Measurements from ENCODE around the gene SLC29A3. TPM values are rescaled to one million over a fixed set of nuclear protein-coding genes. Genes with fewer than 3 reads are reported as not detected.

The SLC29A3 gene
- total RNA-seq, 3 donors from 2014 or later = 5.6 to 12.0 (median 6.2) TPM

DNA sequence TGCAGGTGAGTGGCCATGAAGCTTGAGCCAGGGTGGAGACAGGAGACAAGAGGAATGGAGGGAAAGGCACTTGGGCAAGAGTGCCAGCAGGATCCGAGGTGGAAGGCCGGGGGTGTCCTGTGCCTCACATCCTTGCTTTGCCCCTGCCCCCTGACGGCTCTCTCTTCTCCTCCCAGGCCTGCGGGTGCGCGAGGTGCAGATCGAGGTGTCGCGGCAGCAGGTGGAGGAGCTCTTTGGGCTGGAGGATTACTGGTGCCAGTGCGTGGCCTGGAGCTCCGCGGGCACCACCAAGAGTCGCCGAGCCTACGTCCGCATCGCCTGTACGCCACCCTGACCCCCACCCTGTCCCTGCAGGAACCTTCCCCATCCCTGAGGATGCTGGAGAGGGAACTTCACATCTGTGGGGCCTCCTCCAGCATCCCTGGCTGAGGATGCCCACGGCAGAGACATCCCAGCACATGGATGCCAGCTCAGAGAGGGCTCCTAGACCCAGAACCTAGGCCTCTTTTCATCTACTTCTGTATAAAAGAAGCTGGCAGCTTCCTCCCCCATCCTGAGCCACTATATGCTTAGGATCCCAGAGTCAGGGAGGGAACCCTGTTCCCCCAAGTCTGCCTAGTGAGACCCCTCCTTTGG, 34.4 kb upstream of the SLC29A3 start:
- Histone ChIP-seq H3K4me3 (no peak overlapping the region), H3K36me3 (no peaks in the 10 kb centered on the region), H3K4me1 (no peaks in the 10 kb centered on the region), H3K27me3 (no peaks in the 10 kb centered on the region), H3K27ac (no peak overlapping the region), H3K9me3 (no peaks in the 10 kb centered on the region)
- TF ChIP-seq POLR2A (IDR thresholded peaks at IDR 0.05) (no peak), POLR2AphosphoS5 (IDR thresholded peaks at IDR 0.05) (no peak)
- TF ChIP-seq, protein P1, sequence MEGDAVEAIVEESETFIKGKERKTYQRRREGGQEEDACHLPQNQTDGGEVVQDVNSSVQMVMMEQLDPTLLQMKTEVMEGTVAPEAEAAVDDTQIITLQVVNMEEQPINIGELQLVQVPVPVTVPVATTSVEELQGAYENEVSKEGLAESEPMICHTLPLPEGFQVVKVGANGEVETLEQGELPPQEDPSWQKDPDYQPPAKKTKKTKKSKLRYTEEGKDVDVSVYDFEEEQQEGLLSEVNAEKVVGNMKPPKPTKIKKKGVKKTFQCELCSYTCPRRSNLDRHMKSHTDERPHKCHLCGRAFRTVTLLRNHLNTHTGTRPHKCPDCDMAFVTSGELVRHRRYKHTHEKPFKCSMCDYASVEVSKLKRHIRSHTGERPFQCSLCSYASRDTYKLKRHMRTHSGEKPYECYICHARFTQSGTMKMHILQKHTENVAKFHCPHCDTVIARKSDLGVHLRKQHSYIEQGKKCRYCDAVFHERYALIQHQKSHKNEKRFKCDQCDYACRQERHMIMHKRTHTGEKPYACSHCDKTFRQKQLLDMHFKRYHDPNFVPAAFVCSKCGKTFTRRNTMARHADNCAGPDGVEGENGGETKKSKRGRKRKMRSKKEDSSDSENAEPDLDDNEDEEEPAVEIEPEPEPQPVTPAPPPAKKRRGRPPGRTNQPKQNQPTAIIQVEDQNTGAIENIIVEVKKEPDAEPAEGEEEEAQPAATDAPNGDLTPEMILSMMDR (IDR thresholded peaks at IDR 0.05) = no peak
- no peak for DNase-seq (ENCODE audit: low spot score in 2 of 2)
- intact Hi-C loops (cut with DNase I; ENCODE audit: low total_unique reads) = no loop called here

DNA sequence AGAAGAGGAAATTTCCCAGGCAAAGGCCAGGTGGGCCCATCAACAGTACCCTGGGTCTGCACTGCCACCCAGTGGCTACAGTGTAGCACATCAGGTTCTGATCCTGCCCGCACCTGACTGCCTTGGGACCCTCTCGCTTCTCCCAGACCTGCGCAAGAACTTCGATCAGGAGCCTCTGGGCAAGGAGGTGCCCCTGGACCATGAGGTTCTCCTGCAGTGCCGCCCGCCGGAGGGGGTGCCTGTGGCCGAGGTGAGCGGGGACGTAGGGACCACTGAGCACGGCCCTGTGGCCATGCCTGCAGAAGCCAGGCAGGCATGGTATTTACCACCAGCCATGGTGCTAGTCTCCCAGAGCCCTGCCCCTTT, 33.9 kb upstream of the SLC29A3 start:
- Histone ChIP-seq H3K27ac (no peak overlapping the region), H3K4me1 (no peaks in the 10 kb centered on the region), H3K4me3 (no peak overlapping the region), H3K27me3 (no peaks in the 10 kb centered on the region), H3K36me3 (no peaks in the 10 kb centered on the region), H3K9me3 (no peaks in the 10 kb centered on the region)
- intact Hi-C loops (cut with DNase I; ENCODE audit: low total_unique reads) = no loop called here
- TF ChIP-seq, protein P1 (IDR thresholded peaks at IDR 0.05) = peak in 2 of 3 donors; percentile 71 to 82
- TF ChIP-seq POLR2A (IDR thresholded peaks at IDR 0.05) = no peak
- DNase-seq (ENCODE audit: low spot score in 2 of 2) = no peak

DNA sequence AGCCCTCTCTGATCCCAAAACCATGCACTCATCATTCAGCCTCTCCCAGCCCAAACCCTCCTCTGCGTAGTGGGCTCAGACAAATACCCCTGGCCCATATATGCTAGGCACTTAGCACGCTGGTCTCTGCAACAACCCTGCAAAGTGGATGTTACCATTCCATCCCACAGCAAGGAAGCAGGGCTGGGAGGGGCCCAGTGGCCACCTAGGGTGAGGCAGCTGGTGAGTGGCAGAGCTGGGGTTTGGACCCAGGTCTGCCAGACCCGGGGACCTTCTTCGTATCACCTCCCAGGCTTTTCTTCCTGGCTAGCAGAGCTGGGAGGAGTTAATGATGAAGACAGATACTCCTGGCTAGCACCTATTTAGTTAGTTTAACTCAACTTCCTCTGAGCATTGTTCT, 33.1 kb upstream of the SLC29A3 start:
- DNase-seq (ENCODE audit: low spot score in 2 of 2) = no peak
- H3K27me3 ChIP-seq = no peaks in the 10 kb centered on the region
- TF ChIP-seq POLR2A (IDR thresholded peaks at IDR 0.05) = no peak
- TF ChIP-seq, protein P1 (IDR thresholded peaks at IDR 0.05) = no peak
- no peak for TF ChIP-seq POLR2AphosphoS5 (IDR thresholded peaks at IDR 0.05)
- H3K4me1 ChIP-seq = no peaks in the 10 kb centered on the region
- H3K27ac ChIP-seq = no peak overlapping the region
- H3K4me3 ChIP-seq = no peak overlapping the region
- intact Hi-C loops (cut with DNase I; ENCODE audit: low total_unique reads) = no loop called here
- no peaks in the 10 kb centered on the region for H3K36me3 ChIP-seq
- no peaks in the 10 kb centered on the region for H3K9me3 ChIP-seq

DNA sequence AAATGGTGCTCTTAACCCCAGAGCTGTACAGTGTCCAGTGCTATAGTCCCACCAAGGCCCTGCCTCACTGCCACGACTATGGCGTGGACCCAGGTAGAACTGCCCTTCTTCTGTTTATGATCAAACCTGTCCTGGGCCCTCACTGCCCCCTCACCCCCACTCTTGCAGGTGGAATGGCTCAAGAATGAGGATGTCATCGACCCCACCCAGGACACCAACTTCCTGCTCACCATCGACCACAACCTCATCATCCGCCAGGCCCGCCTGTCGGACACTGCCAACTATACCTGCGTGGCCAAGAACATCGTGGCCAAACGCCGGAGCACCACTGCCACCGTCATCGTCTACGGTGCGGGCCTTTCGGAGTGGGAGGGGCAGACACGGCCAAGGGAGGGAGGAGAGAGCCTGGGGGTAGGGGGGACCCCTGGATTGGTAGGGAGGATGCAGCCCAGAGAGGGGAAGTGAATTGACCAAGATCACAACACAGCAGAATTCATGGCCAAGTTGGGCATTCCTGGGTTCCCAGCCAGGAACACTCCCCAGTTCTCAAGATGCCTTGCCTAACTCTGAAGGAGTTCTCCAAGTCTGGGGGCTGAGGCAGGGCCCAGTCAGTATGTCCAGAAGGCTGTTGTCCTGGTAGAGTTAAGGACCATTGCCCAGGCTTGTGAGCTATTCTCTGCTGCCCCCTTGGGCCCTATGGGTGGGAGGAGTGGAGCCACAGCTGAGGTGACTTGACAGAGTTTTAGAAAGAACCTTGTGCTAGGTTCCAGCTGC, 32.4 kb upstream of the SLC29A3 start:
- no peak overlapping the region for H3K27ac ChIP-seq
- H3K4me3 ChIP-seq = no peak overlapping the region
- no peaks in the 10 kb centered on the region for H3K9me3 ChIP-seq
- no peaks in the 10 kb centered on the region for H3K4me1 ChIP-seq
- intact Hi-C loops (cut with DNase I; ENCODE audit: low total_unique reads) = no loop called here
- no peaks in the 10 kb centered on the region for H3K27me3 ChIP-seq
- TF ChIP-seq POLR2A (IDR thresholded peaks at IDR 0.05) (no peak), POLR2AphosphoS5 (IDR thresholded peaks at IDR 0.05) (no peak)
- H3K36me3 ChIP-seq = no peaks in the 10 kb centered on the region
- DNase-seq (ENCODE audit: low spot score in 2 of 2) = no peak

DNA sequence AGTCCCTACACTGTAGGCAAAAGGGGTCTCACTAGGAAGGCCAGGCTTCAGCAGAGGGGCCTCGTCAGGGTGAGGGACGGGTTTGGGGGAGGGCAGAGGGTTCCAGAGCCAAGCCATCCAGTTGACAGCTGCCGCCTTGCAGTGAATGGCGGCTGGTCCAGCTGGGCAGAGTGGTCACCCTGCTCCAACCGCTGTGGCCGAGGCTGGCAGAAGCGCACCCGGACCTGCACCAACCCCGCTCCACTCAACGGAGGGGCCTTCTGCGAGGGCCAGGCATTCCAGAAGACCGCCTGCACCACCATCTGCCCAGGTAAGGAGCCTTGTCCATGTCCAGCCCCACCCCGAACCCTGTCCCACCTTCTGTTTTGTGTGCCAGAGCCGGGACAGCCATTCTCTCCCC, 31.6 kb upstream of the SLC29A3 start:
- no peaks in the 10 kb centered on the region for H3K9me3 ChIP-seq
- no peak overlapping the region for H3K27ac ChIP-seq
- H3K36me3 ChIP-seq = no peaks in the 10 kb centered on the region
- intact Hi-C loops (cut with DNase I; ENCODE audit: low total_unique reads) = no loop called here
- TF ChIP-seq POLR2A (IDR thresholded peaks at IDR 0.05) (no peak), POLR2AphosphoS5 (IDR thresholded peaks at IDR 0.05) (no peak)
- TF ChIP-seq, protein P1 (IDR thresholded peaks at IDR 0.05) = no peak
- H3K27me3 ChIP-seq = no peaks in the 10 kb centered on the region
- H3K4me1 ChIP-seq = no peaks in the 10 kb centered on the region
- no peak overlapping the region for H3K4me3 ChIP-seq
- no peak for DNase-seq (ENCODE audit: low spot score in 2 of 2)

All from breast epithelium (tissue), 4 donors.